ENCODE results near the gene SEH1L. TPM values are rescaled to one million over a fixed set of nuclear protein-coding genes. Genes with fewer than 3 reads are reported as not detected.

SEH1L gene
- total and polyA plus RNA-seq, 2 donors (not counting 1 experiment from before 2014, with no cell fraction given), result 40.6 to 56.0 TPM

DNA sequence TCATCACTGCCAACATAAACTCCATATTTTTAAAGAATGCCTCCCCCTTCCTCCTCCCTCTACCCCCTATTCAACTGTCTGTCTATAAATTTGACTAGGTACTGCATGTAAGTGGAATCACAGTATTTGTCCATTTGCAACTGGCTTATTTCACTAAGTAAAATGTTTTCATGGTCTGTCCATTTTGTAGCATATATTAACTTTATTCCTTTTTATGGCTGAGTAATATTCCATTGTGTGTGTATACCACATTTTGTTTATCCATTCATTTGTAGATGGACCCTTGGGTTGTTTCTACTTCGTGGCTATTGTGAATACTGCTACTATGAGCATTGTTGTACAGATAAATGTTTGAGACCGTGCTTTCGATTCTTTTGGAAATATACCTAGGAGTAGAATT is 10.7 kb downstream of the SEH1L start:
- no peak for DNase-seq (ENCODE audit: low read depth in 2 of 2)
- Histone ChIP-seq H3K27ac (ENCODE audit: insufficient read depth, low read length) (no peak overlapping the region), H3K4me2 (ENCODE audit: extremely low read depth, insufficient read depth, low read length) (no peak overlapping the region), H3K4me1 (ENCODE audit: control insufficient read depth, extremely low read depth, insufficient read depth, low read length) (no peaks in the 10 kb centered on the region), H2AFZ (ENCODE audit: low read length) (no peak overlapping the region), H3K9ac (ENCODE audit: insufficient read depth, low read length) (no peak overlapping the region), H3K79me2 (ENCODE audit: control insufficient read depth, insufficient read depth, low read length) (peaks cover 4% of the 10 kb centered on the region), H3K9me3 (ENCODE audit: control insufficient read depth, insufficient read depth, low read depth, low read length) (no peaks in the 10 kb centered on the region), H4K20me1 (ENCODE audit: control insufficient read depth, extremely low read depth, insufficient read depth, low read length) (no peaks in the 10 kb centered on the region), H3K4me3 (replicated peaks in 1 of 4; ENCODE audit: control extremely low read depth in 1 of 4, insufficient read depth in 1 of 4, low read depth in 3 of 4, low read length in 4 of 4) (no peak overlapping the region), H3K27me3 (ENCODE audit: control insufficient read depth, insufficient read depth, low read length) (no peaks in the 10 kb centered on the region), H3K36me3 (ENCODE audit: control insufficient read depth, insufficient read depth, low read length) (peaks cover 2% of the 10 kb centered on the region)
- TF ChIP-seq EZH2 (IDR thresholded peaks at IDR 0.05; ENCODE audit: low read length, missing control alignments), result no peak

- Histone ChIP-seq H3K36me3 (ENCODE audit: control insufficient read depth, insufficient read depth, low read length) (peaks cover 4% of the 10 kb centered on the region), H3K9me3 (ENCODE audit: control insufficient read depth, insufficient read depth, low read depth, low read length) (no peaks in the 10 kb centered on the region), H3K9ac (ENCODE audit: insufficient read depth, low read length) (no peak overlapping the region), H4K20me1 (ENCODE audit: control insufficient read depth, extremely low read depth, insufficient read depth, low read length) (no peaks in the 10 kb centered on the region), H3K4me1 (ENCODE audit: control insufficient read depth, extremely low read depth, insufficient read depth, low read length) (no peaks in the 10 kb centered on the region), H3K27me3 (ENCODE audit: control insufficient read depth, insufficient read depth, low read length) (no peaks in the 10 kb centered on the region), H2AFZ (ENCODE audit: low read length) (no peak overlapping the region), H3K79me2 (ENCODE audit: control insufficient read depth, insufficient read depth, low read length) (peaks cover 4% of the 10 kb centered on the region), H3K27ac (ENCODE audit: insufficient read depth, low read length) (no peak overlapping the region), H3K4me3 (replicated peaks in 1 of 4; ENCODE audit: control extremely low read depth in 1 of 4, insufficient read depth in 1 of 4, low read depth in 3 of 4, low read length in 4 of 4) (no peak overlapping the region), H3K4me2 (ENCODE audit: extremely low read depth, insufficient read depth, low read length) (no peak overlapping the region)
- TF ChIP-seq EZH2 (IDR thresholded peaks at IDR 0.05; ENCODE audit: low read length, missing control alignments) (no peak), CTCF (conservative IDR thresholded peaks at IDR 0.05 in 1 of 2, IDR thresholded peaks at IDR 0.05 in 1 of 2; ENCODE audit: low read depth in 1 of 2, low read length in 2 of 2) (no peak)
- DNase-seq (ENCODE audit: low read depth in 2 of 2), result no peak
Measured at GRCh38 chr18:12960395-12960794, 12.6 kb downstream of the SEH1L start.

DNA sequence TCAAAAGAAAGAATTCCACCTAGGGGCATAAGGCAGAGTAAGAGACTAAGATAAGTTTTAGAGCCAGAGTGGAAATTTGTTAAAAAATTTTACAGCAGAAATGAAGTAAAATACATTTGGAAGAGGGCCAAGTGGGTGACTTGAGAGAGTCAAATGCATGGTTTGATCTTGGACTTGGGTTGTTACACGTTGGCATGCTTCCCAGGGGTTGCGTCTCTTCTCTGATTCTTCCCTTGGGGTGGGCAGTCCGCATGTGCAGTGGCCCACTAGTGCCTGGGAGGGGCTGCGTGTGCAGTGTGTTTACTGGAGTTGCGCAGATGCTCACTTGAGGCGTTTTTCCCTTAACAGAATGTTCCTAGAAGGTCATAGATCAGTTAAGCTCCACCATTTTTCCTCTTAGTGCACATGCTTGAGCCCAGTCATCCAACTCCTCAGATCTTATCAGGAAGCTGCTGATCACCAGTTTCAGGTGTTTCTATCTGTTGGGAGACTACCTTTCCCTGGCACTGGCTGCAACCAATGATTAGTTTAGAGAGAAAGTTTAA is 13.1 kb downstream of the SEH1L start:
- peaks cover 4% of the 10 kb centered on the region for H3K79me2 ChIP-seq (ENCODE audit: control insufficient read depth, insufficient read depth, low read length)
- no peak overlapping the region for H3K27ac ChIP-seq (ENCODE audit: insufficient read depth, low read length)
- H2AFZ ChIP-seq (ENCODE audit: low read length), result no peak overlapping the region
- no peak overlapping the region for H3K4me3 ChIP-seq (replicated peaks in 1 of 4; ENCODE audit: control extremely low read depth in 1 of 4, insufficient read depth in 1 of 4, low read depth in 3 of 4, low read length in 4 of 4)
- peaks cover 4% of the 10 kb centered on the region for H3K36me3 ChIP-seq (ENCODE audit: control insufficient read depth, insufficient read depth, low read length)
- H3K4me1 ChIP-seq (ENCODE audit: control insufficient read depth, extremely low read depth, insufficient read depth, low read length), result no peaks in the 10 kb centered on the region
- H3K9me3 ChIP-seq (ENCODE audit: control insufficient read depth, insufficient read depth, low read depth, low read length), result no peaks in the 10 kb centered on the region
- peak in 1 of 2 donors; percentile 59 for DNase-seq (ENCODE audit: low read depth in 2 of 2)
- no peaks in the 10 kb centered on the region for H4K20me1 ChIP-seq (ENCODE audit: control insufficient read depth, extremely low read depth, insufficient read depth, low read length)
- no peak for TF ChIP-seq CTCF (conservative IDR thresholded peaks at IDR 0.05 in 1 of 2, IDR thresholded peaks at IDR 0.05 in 1 of 2; ENCODE audit: low read depth in 1 of 2, low read length in 2 of 2)
- TF ChIP-seq EZH2 (IDR thresholded peaks at IDR 0.05; ENCODE audit: low read length, missing control alignments), result no peak
- no peak overlapping the region for H3K4me2 ChIP-seq (ENCODE audit: extremely low read depth, insufficient read depth, low read length)
- no peak overlapping the region for H3K9ac ChIP-seq (ENCODE audit: insufficient read depth, low read length)
- H3K27me3 ChIP-seq (ENCODE audit: control insufficient read depth, insufficient read depth, low read length), result no peaks in the 10 kb centered on the region

Data from fibroblast of lung (primary cell).